ENCODE data around the gene S100A6. TPM values are rescaled to one million over a fixed set of nuclear protein-coding genes. Genes with fewer than 3 reads are reported as not detected.
A peak's percentile ranks its signal among the peaks of the same experiment; 100 is the strongest.
"Not testable (repeated sequence)": the region's sequence is repeated elsewhere in the genome, so short reads cannot be mapped to it uniquely, and the experiment has no call there.

The S100A6 gene
- total RNA-seq, 1 donor from 2014 or later, result 1,022 TPM

DNA sequence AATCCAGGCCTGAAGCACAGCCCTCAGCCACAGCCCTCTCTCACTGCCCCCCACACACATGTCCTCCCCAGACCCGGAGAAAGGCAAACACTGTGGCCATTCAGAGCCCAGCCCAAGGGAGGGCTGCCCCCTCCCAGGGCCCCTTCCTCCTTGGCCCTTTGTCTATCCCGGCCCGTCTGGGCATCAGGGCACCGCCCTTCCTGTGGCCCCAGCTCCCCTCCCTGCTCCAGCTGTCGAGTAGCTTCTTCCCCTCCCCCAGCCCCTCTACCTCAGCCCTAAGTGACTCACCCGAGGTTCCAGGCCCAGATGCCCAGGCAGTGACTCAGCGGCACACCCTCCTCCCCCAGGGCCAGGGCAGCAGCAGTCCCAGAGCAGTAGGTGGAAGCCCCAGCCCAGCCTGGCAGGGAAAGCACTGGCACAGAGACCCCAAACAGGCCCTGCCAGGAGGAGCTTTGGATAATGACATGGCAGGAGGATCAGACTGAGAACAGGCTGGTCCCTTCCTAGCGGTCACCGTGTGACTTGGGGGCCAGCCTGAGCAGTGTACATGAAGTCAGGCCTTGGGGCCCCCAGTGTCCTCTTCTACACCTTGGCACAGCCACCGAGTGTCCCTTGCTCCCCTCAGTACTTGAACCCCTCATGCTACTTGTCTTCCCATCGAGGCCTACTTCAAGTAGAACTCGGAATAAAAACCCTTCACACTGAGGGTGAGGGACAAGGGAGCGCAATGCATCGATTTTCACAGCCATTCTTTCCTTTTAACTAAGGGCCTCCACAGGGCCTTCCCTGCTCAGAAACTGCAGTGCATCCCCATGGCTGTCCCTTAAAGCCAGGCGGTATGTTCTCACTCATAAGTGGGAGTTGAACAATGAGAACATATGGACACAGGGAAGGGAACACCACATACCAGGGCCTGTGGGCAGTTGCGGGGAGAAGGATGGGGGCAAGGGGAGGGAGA is 30.9 kb upstream of the S100A6 start:
- intact Hi-C loops (cut with DNase I), result loop anchor here (5.0 kb wide), 1 partner anchor 34 kb away; no protein-coding TSS in a partner anchor
- ATAC-seq (peak; percentile 88), DNase-seq (ENCODE audit: low spot score) (peak; percentile 90)

DNA sequence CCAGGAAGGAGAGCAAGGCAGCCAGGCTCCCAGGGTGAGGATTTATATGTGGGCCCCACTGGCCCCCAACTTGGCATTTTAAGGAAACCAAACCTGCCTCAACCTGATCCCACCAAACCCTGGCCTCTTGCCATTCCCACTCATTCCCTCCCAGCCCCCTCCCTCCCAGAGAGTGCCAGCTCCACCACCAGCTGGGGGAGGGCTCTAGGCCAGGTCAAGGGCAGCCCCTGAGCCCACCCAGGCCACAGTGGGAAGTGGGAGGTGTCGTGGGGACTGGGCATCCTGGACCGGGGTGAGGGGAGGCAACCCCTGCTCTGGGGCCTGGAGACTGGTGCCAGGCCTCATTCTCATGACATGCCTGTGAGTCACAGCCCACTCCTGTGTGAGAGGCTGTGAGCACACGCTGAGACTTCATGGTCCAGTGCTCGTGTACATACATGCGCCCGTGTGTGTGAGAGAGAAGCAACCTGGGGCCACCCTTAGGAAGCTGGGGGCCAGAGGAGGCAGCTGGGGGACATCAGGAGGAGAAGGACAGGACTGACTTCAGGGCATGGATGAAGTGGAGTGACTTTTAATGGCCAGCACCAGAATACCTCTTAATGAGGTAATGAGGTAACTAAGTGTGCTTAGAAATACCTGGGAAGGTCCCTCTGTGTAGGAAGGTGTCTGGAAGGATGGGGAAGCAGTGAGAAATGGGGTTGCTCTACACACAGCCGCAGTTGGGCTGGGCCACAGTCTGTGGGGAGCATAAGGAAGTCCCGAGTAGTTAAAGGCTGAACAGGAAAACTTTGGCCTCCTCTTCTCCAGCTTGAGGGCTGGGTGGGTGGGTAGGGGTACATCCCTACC is 30.0 kb upstream of the S100A6 start, which contains the start of gene S100A2:
Gene S100A2 (minus strand): TSS at position 316 of the 846 bp plus-strand sequence. CDS start 1,967 bp downstream, outside the sequence.
- DNase-seq (ENCODE audit: low spot score), result peak; percentile 67
- ATAC-seq, result peak; percentile 31
- intact Hi-C loops (cut with DNase I), result loop anchor here (5.0 kb wide), 1 partner anchor 33 kb away; no protein-coding TSS in a partner anchor

DNA sequence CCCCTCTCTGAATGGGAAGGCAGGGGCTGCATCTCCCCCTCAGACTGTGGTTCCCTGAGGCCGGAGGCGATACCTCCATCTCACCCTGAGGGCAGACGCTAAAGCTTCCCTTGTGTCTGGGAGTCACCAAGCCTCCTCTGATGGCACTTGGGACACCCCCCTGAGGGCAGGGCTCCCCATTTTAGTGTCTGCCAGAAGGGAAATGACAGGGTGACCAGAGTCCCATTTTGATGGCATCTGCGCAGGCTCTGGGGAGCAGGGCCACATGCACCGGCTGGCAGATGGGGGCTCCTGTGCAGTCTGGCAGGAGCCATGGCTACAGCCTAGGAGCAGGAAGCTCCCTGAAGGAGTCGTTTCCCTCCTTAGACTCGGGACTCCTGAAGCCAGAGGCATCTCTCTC is 28.2 kb upstream of the S100A6 start:
- ATAC-seq (no peak), DNase-seq (ENCODE audit: low spot score) (peak; percentile 46)
- intact Hi-C loops (cut with DNase I), result no loop called here

DNA sequence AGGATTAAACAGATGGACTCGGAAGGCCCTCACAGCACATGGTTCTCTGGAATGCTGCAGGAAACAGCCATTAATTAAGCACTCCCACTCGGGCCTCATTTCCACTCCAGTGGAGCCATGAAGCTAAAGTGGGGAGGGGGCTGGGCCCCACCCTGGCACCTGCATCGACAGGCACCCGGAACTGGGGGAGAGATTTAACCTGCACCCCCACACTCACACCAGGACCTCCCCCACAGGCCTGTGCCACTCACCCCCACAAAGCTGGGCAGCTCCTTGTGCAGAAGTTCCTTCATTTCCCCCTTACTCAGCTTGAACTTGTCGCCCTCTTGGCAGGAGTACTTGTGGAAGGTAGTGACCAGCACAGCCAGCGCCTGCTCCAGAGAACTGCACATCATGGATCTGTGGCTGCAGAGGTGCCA is 27.7 kb upstream of the S100A6 start:
- DNase-seq (ENCODE audit: low spot score) (peak; percentile 48), ATAC-seq (no peak)
- intact Hi-C loops (cut with DNase I), result no loop called here

DNA sequence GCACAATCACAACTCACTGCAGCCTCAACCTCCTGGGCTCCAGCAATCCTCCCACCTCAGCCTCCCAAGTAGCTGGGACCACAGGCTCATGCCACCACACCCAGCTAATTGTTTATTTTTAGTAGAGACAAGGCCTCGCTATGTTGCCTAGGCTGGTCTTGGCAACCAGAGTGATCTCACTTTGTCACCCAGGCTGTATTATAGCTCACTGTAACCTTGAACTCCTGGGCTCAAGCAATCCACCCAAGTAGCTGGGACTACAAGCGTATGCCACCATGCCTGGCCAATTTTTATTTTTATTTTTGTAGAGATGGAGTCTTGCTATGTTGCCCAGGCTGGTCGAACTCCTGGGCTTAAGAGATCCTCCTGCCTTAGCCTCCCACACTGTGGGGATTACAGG is 26.2 kb upstream of the S100A6 start:
- DNase-seq (ENCODE audit: low spot score); ATAC-seq; intact Hi-C loops (cut with DNase I): not testable (repeated sequence)

DNA sequence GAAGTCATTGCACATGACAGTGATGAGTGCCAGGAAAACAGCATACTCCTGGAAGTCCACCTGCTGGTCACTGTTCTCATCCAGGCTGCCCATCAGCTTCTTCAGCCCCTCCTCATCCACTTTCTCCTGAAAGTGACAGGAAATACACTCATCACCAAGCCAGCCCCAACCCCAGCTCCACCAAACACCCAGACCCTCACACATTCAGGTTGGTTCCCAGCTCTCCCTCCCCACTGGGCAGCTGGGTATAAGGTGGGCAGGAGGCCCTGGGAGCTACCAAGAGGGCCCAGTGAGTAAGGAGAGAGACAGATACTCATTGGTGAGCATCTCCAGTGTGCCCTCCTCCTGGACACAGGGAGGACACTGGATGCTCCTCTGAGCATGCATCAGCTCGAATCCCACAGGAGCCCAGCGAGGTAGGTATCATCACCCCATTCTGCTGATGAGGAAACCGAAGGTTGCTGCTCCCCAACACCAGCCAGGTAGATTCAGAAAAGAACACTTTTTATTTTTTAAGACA is 25.7 kb upstream of the S100A6 start:
- intact Hi-C loops (cut with DNase I), result no loop called here
- DNase-seq (ENCODE audit: low spot score) (peak; percentile 23), ATAC-seq (no peak)

DNA sequence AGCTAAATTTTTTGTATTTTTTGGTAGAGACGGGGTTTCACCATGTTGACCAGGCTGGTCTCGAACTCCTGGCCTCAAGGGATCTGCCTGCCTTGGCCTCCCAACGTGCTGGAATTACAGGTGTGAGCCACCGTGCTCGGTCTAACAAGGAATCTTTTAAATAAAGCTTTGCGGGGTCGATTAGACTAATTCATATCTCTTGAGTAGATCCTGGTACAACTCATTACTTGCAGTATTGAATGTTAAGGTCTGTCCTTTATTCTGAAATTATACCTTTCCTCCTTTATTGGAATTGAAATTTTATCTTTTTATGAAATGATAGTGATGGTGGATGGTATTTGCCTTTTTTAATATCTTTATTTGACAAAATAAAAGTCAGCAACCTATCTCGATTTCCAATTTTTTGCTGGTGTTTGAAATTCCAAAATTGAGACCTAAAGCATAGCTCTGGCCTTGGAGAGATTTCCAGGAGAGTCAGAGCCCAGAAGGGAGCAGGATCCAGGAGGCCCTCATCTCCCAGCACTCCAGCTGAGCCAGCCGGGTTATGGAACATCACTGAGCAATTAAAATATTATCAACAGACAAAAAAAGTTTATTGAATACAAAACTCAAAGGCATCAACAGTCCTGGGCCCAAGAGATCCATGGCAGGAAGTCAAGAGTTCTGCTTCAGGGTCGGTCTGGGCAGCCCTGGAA is 25.1 kb upstream of the S100A6 start:
- DNase-seq (ENCODE audit: low spot score) (peak; percentile 42), ATAC-seq (no peak)
- intact Hi-C loops (cut with DNase I), result no loop called here

DNA sequence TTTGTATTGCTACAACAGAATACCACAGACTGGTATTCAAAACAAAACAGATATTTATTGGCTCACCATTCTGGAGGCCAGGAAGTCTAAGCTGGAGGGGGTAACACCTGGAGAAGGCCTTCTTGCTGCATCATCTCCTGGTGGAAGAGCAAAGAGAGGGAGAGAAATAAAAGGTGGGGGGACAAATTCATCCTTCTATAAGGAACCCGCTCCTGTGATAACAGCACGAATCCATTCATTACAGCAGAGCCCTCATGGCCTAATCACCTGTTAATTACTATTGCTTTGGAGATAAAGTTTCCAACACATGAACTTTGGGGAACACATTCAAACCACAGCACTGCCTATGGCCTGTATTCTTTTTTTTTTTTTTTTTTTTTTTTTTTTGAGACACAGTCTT is 24.4 kb upstream of the S100A6 start:
- no peak for DNase-seq (ENCODE audit: low spot score)
- no peak for ATAC-seq
- intact Hi-C loops (cut with DNase I), result no loop called here

DNA sequence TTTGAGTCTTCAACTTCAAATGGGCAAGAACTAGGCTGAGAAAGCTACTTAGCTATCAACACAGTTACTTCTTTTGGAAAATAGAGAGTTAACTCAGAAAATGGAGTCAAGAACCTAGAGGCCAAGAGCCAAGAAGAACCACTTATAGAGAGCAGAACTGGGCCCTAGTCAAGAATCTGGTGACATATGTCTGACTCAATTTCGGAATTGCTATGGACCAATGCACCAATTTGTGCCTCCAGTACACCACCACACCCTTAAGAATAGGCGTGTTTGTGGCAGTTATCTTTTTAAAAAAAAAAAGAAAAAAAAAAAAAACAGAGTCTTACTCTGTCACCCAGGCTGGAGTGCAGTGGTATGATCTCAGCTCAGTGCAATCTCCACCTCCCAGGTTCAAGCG is 22.1 kb upstream of the S100A6 start:
- no peak for DNase-seq (ENCODE audit: low spot score)
- no peak for ATAC-seq
- intact Hi-C loops (cut with DNase I), result no loop called here

DNA sequence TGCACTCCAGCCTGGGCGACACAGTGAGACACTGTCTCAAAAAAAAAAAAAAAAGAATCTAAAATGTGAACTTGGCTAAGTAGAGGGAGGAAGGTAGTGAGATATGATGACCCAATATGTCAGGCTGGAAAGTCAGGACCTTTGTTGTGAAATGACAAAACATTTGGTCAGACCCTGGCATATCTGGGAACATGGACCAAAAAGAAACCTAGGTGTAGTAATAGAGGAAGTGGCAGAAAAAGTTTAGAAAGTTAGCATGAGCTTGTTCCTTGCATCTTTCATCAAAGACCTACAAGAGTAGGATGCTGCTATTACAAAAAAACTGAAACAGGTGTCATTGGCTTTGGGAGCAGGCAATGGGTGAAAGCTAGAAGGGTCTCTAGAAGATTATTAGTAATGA is 20.6 kb upstream of the S100A6 start:
- no peak for DNase-seq (ENCODE audit: low spot score)
- intact Hi-C loops (cut with DNase I), result no loop called here
- no peak for ATAC-seq

DNA sequence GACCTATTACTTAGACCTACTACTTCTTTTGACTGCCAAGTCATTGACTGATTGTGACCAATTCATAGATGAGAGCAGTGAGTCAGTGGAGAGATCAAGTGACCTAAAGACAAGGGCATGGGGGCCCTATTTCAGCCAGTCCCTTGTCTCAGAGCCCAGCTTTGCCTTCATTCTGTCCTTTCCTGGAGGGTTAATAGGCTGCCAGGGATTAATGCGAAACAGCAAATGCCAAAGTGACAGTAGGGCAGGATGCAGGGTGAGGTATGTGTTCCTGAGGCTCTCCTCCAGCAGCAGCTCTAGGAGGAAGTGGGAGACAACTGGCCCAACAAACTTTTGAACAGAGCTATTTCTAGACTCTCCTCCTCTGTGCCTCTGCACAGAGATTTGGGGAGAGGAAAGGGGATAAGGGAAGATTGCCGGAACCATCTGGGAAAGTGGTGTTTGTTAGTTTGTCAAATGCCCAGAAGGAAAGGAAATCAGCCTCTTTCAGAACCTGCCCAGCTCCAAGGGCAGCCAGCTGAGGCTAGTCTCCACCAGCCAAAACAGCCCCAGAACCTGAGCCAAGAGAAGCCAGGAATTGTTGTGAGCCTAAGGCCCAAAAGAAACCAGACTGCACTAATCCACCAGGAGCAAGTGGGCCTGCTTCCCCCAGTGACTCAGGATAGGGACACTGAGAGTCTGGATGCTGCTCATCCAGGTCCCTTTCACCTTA is 18.2 kb upstream of the S100A6 start:
- intact Hi-C loops (cut with DNase I), result no loop called here
- no peak for ATAC-seq
- peak; percentile 49 for DNase-seq (ENCODE audit: low spot score)

DNA sequence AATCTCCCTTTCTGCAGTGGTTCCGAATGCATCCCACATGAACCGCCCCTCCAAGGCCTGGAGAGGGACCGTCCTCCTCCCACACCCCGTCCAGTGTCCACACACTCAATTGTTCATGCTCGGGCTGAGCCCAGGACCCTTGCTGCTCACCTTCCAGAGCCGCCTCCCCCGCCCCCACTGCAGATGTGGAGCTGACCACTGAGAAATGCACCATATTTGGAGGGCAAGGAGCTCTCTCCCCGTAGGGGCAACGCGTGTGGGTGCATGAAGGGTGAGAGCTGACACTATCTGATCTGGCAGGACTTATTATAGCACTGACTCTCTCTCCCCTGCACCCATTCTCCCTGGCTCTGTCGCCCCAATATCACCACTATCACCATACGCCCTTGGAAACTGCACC is 17.3 kb upstream of the S100A6 start:
- DNase-seq (ENCODE audit: low spot score) (peak; percentile 34), ATAC-seq (no peak)
- intact Hi-C loops (cut with DNase I), result no loop called here

DNA sequence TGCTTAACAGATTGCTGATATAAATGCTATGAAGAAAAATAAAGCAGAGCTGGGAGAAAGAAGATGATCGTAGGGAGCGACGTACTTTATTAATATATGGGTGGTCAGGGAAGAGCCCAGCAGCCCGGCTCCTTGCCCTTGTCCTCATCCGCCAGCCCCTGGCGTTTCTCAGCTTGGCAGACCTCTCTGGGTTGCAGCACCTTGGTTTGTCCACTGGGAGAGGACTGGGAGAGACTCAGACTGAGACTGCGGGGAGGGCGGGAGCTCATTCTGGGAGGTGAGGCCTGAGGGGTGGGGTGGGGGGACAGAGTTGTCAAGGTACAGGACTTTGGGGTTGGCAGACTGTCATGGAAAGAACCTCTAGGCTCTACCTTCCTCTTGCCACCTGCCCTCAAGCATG is 16.5 kb upstream of the S100A6 start:
- ATAC-seq (no peak), DNase-seq (ENCODE audit: low spot score) (peak; percentile 45)
- intact Hi-C loops (cut with DNase I), result no loop called here

DNA sequence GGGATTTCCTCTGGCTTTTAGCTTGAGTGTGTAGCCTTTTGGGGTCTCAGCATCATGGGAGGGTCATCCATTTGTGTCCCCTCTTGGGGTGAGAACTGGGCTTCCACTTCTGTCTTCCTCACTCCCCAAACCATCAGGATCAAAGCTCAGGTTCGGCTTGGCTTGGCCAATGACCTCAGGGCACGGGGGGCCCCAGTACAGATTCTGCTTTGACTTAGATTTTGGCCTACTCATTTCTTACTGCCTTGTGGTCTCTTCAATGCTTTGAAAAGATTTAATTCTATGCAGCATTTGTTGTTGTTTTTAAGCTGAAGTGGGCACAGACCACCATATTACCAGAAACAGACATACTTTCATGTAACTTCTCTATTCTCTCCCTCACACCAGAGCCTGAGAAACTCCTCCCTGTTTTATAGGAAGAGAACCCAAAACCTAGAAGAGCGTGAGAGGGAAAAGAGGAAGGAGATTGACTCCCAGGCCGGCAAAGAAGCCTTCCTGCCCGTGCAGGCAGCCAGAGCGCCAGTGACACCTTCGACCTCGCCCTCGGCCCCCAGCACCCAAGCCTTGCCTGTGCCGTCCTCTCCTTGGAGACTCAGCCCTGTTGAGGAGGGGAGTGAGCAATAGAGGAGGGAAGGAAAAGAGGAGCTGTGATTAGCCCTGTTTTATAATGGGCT is 15.2 kb upstream of the S100A6 start:
- DNase-seq (ENCODE audit: low spot score) (peak; percentile 47), ATAC-seq (no peak)
- intact Hi-C loops (cut with DNase I), result no loop called here

DNA sequence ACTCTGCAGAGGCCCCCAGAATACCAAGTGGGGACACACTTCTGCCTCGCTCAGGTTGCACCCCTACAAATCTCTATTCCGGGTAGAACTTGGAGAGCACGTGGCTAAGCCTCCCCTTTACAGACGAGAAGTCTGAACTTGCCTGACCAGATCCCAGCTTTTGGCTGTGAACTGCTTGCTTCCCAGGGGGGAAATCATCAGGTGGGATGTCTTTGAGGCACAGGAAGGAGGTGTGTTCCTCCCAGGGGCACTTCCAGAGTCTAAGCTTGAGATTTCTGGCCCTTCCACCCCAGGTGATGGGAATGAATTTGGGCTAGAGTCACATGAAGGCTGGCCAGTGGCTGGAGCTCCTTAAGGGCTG is 14.6 kb upstream of the S100A6 start:
- no peak for ATAC-seq
- DNase-seq (ENCODE audit: low spot score), result no peak
- intact Hi-C loops (cut with DNase I), result no loop called here

DNA sequence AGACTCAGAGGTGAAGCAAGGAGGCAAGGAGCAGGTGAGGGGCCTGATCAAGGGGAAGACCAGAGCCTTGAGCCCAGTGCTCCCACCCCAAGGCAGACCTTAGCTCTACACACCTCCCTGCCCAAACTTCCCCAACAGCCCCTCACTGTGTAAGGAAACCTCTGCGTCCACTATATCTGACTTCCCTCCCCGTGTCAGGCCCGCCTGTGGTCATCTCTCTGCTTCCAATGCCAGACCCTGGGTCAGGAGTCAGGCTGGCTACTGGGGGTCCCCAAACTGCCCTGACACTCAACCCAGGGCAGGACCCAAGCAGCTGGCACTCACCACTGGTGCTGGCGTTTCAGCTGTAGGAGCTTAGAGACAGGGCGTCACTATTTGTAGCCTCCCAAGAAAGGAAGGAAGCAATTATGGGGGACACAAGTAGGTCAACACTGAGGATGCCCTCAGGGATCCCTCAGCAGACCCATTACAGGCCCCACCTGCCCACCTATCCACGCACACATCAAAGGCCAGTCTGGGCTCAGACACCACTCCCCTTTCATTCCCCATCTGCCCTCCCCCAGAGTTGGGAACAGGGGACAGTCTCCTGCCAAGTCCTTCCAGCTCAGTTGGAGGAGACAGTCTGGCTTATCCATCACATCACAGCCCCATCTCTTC is 14.1 kb upstream of the S100A6 start:
- intact Hi-C loops (cut with DNase I), result no loop called here
- no peak for ATAC-seq

More for the DNA sequence above, 14.1 kb upstream of the S100A6 start:
- no peak for DNase-seq (ENCODE audit: low spot score)
